Left cardiac atrium (tissue), 4 donors: Measurements from ENCODE around the gene GPR132. TPM values are rescaled to one million over a fixed set of nuclear protein-coding genes. Genes with fewer than 3 reads are reported as not detected.
A peak's percentile ranks its signal among the peaks of the same experiment; 100 is the strongest.

Experiments used
- ATAC-seq, 2 donors: fragments of 200-7000 bp; cut with Tn5 transposase; one replicate each; pipeline ENCODE4 v1.9.1; 2020; ENCODE audit warnings: mild to moderate bottlenecking in 2 of 2, moderate library complexity in 2 of 2
- DNase-seq: peaks from one replicate; pipeline ENCODE4 v3.0.0-alpha.2; 2020
- intact Hi-C, 2 donors: fragments of 100-400 bp; cut with DNase I; formaldehyde crosslinking; loops; one replicate each; pipeline versions ENCODE4 v1.14.1 to v1.15.1; 2022 to 2023
- total RNA-seq, 2 donors: library from RNA; stranded (reverse); fragmentation: NEBNext Ultra II Directional; extraction: Animal tissue kit (Norgen Biotek cat#: 25700); gene quantifications; one replicate each; pipeline ENCODE4 v1.2.1, GENCODE V29; 2021
- donor health status: DM: no; HTN: yes; CAD: no.
- donor health status: DM: no; HTN: yes; CAD: no; lungs with severe emphysema.
- donor health status: DM: yes; HTN: yes; CAD: no.
- donor health status: Dilated cardiomyopathy.

GPR132 gene
- total RNA-seq, 2 donors from 2014 or later: 1.1 to 2.1 TPM

- intact Hi-C loops: no loop called here
- DNase-seq (no peak), ATAC-seq (no peak)
Observed at GRCh38 chr14:105080161-105080560, 14.9 kb upstream of the GPR132 start.

GRCh38 chr14:105078294-105078693 lies 13.1 kb upstream of the GPR132 start:
- intact Hi-C loops: no loop called here
- DNase-seq: no peak
- no peak for ATAC-seq

GRCh38 chr14:105077649-105077995 lies 12.4 kb upstream of the GPR132 start:
- no peak for ATAC-seq
- intact Hi-C loops: no loop called here
- no peak for DNase-seq

GRCh38 chr14:105076805-105077648 lies 11.8 kb upstream of the GPR132 start:
- peak; percentile 3 to 24 for ATAC-seq
- intact Hi-C loops: no loop called here
- DNase-seq: no peak

- ATAC-seq (peak in 1 of 2 donors; percentile 2), DNase-seq (no peak)
- intact Hi-C loops: no loop called here
Observed at GRCh38 chr14:105076296-105076804, 11.1 kb upstream of the GPR132 start.

GRCh38 chr14:105075379-105076295 lies 10.4 kb upstream of the GPR132 start:
- intact Hi-C loops: no loop called here
- peak; percentile 72 for DNase-seq
- ATAC-seq: peak; percentile 73 to 78

GRCh38 chr14:105074601-105075053 lies 9.4 kb upstream of the GPR132 start:
- no peak for ATAC-seq

GRCh38 chr14:105073720-105074600 lies 8.7 kb upstream of the GPR132 start:
- ATAC-seq (no peak), DNase-seq (no peak)
- intact Hi-C loops: no loop called here

More at GRCh38 chr14:105074601-105075053, 9.4 kb upstream of the GPR132 start:
- no peak for DNase-seq
- intact Hi-C loops: no loop called here

- intact Hi-C loops: no loop called here
- ATAC-seq (no peak), DNase-seq (no peak)
Observed at GRCh38 chr14:105072892-105073719, 7.9 kb upstream of the GPR132 start.

GRCh38 chr14:105072381-105072861 lies 7.2 kb upstream of the GPR132 start:
- ATAC-seq (no peak), DNase-seq (no peak)
- intact Hi-C loops: no loop called here

GRCh38 chr14:105071942-105072341 lies 6.7 kb upstream of the GPR132 start:
- DNase-seq: no peak
- ATAC-seq: no peak
- intact Hi-C loops: no loop called here

- DNase-seq: no peak
- no peak for ATAC-seq
Observed at GRCh38 chr14:105071326-105071725, 6.1 kb upstream of the GPR132 start.

GRCh38 chr14:105070760-105071137 lies 5.5 kb upstream of the GPR132 start:
- intact Hi-C loops: no loop called here
- ATAC-seq: no peak
- DNase-seq: no peak

More at GRCh38 chr14:105071326-105071725, 6.1 kb upstream of the GPR132 start:
- intact Hi-C loops: no loop called here

GRCh38 chr14:105069871-105070759 lies 4.9 kb upstream of the GPR132 start:
- intact Hi-C loops: no loop called here
- DNase-seq (peak; percentile 54), ATAC-seq (peak; percentile 21 to 33)

- no peak for ATAC-seq
- intact Hi-C loops: no loop called here
- peak; percentile 22 for DNase-seq
Observed at GRCh38 chr14:105069522-105069870, 4.3 kb upstream of the GPR132 start.

GRCh38 chr14:105068818-105069217 lies 3.6 kb upstream of the GPR132 start:
- DNase-seq (no peak), ATAC-seq (no peak)
- intact Hi-C loops: no loop called here

- DNase-seq (no peak), ATAC-seq (no peak)
- intact Hi-C loops: no loop called here
Observed at GRCh38 chr14:105067969-105068301, 2.7 kb upstream of the GPR132 start.
